Glutamatergic neuron (in vitro differentiated cells): ENCODE results near the gene PPP4R4. TPM values are rescaled to one million over a fixed set of nuclear protein-coding genes. Genes with fewer than 3 reads are reported as not detected.

Experiments used
- DNase-seq: peaks from one replicate; pipeline ENCODE4 v3.0.0; 2022
- H3K27ac Mint-ChIP-seq: one replicate; pipeline ENCODE4 v1.8.0; 2020; ENCODE audit warnings: mild to moderate bottlenecking, mixed read lengths, inconsistent platforms; ENCODE audit not compliant: unreplicated experiment
- H3K27me3 Mint-ChIP-seq: one replicate; pipeline ENCODE4 v1.8.0; 2020; ENCODE audit warnings: mild to moderate bottlenecking, moderate library complexity, mixed read lengths, inconsistent platforms; ENCODE audit not compliant: unreplicated experiment
- H3K36me3 Mint-ChIP-seq: one replicate; pipeline ENCODE4 v1.8.0; 2020; ENCODE audit warnings: mild to moderate bottlenecking, mixed read lengths, inconsistent platforms; ENCODE audit not compliant: unreplicated experiment
- H3K4me1 Mint-ChIP-seq: one replicate; pipeline ENCODE4 v1.8.0; 2020; ENCODE audit warnings: mild to moderate bottlenecking, low read depth, mixed read lengths, inconsistent platforms; ENCODE audit not compliant: unreplicated experiment
- H3K4me3 Mint-ChIP-seq: one replicate; pipeline ENCODE4 v1.8.0; 2020; ENCODE audit warnings: mild to moderate bottlenecking, mixed read lengths, inconsistent platforms; ENCODE audit not compliant: unreplicated experiment
- H3K9me3 Mint-ChIP-seq: one replicate; pipeline ENCODE4 v1.8.0; 2020; ENCODE audit warnings: mild to moderate bottlenecking, moderate library complexity, mixed read lengths, inconsistent platforms; ENCODE audit not compliant: unreplicated experiment
- CTCF ChIP-seq: fragments of 200-600 bp; sonication (generic); IDR thresholded peaks from one replicate; pipeline ENCODE4 v1.5.0; 2021; ENCODE audit not compliant: partially characterized antibody, unreplicated experiment
- total RNA-seq: library from RNA; stranded (reverse); fragmentation: NEBNext Ultra II Directional; extraction: Animal tissue kit (Norgen Biotek cat#: 25700); gene quantifications from one replicate; pipeline ENCODE4 v1.2.1, GENCODE V29; 2021; ENCODE audit not compliant: unreplicated experiment

The PPP4R4 gene
- total RNA-seq, 1 donor from 2014 or later, result 1.6 TPM

GRCh38 chr14:94170136-94170535, 4.0 kb upstream of the PPP4R4 start:
- no peak for DNase-seq
- Mint-ChIP-seq H3K27me3 (peaks cover 4% of the 10 kb centered on the region), H3K36me3 (no peaks in the 10 kb centered on the region), H3K4me1 (peaks cover 11% of the 10 kb centered on the region), H3K27ac (no peak overlapping the region), H3K9me3 (no peaks in the 10 kb centered on the region), H3K4me3 (no peak overlapping the region)
- no peak for TF ChIP-seq CTCF

- no peak for DNase-seq
- H3K27me3 Mint-ChIP-seq, result peaks cover 7% of the 10 kb centered on the region
- no peak overlapping the region for H3K27ac Mint-ChIP-seq
- H3K9me3 Mint-ChIP-seq, result peaks cover 2% of the 10 kb centered on the region
- H3K4me3 Mint-ChIP-seq, result no peak overlapping the region
- TF ChIP-seq CTCF, result no peak
- peaks cover 16% of the 10 kb centered on the region for H3K4me1 Mint-ChIP-seq
- H3K36me3 Mint-ChIP-seq, result no peaks in the 10 kb centered on the region
Measured at GRCh38 chr14:94171208-94171607, 2.9 kb upstream of the PPP4R4 start.

- Mint-ChIP-seq H3K9me3 (peaks cover 2% of the 10 kb centered on the region), H3K27me3 (peaks cover 9% of the 10 kb centered on the region), H3K4me1 (peaks cover 16% of the 10 kb centered on the region), H3K36me3 (no peaks in the 10 kb centered on the region), H3K4me3 (peak overlapping the region; percentile 86), H3K27ac (no peak overlapping the region)
- TF ChIP-seq CTCF, result no peak
- DNase-seq, result no peak
Measured at GRCh38 chr14:94172545-94172944, 1.6 kb upstream of the PPP4R4 start.

DNA sequence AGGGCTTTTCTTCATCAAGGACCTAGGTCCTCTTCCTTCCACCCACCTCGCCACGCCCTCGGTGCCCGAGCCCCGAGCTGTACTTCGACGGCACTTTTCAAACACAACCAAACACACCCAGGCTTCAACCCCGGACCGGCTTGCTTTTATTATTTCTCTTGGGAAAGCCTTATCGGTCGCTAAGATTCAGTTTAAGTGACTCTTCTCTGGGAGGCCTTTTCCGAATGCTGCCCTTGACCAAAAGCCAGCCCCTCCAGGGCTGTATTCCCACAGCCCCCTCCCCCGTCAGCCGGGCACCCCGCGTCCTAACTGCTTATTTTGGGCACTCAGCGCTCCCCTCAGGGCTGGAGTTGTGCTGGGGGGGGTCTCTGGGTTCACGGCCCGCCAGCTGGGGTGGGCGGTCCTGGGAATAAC, 644 bp upstream of the PPP4R4 start:
- Mint-ChIP-seq H3K27me3 (peaks cover 9% of the 10 kb centered on the region), H3K36me3 (no peaks in the 10 kb centered on the region), H3K4me1 (peaks cover 16% of the 10 kb centered on the region), H3K4me3 (peak overlapping the region; percentile 86), H3K9me3 (peaks cover 2% of the 10 kb centered on the region), H3K27ac (peak overlapping the region; percentile 83)
- peak; percentile 28 for DNase-seq
- no peak for TF ChIP-seq CTCF

DNA sequence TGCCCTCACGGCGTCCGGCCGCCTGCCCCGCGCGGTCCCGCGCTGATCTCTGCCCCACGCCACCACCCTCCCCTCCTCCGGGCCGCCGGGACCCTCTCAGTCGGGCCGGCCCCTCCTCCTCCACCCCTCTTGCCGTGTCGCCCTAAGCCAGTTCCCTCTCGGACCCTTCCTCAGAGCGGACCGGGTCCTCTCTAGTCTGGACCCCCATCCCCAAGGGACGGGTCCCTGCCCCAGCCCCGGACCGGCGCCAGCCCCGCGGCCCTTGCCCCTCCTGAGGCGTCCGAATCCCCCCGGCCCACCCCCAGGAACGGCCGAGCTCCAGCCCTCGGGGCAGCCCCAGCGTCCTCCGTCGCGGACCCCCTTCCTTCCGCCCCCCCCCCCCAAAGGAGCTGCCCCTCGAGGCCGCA, 485 bp downstream of the PPP4R4 start:
- no peak for TF ChIP-seq CTCF
- peaks cover 9% of the 10 kb centered on the region for H3K27me3 Mint-ChIP-seq
- no peak for DNase-seq
- no peak overlapping the region for H3K27ac Mint-ChIP-seq
- peaks cover 16% of the 10 kb centered on the region for H3K4me1 Mint-ChIP-seq
- peaks cover 2% of the 10 kb centered on the region for H3K9me3 Mint-ChIP-seq
- peak overlapping the region; percentile 85 for H3K4me3 Mint-ChIP-seq
- no peaks in the 10 kb centered on the region for H3K36me3 Mint-ChIP-seq
